Panc1 (cell line): ENCODE results near the gene LRRC38. TPM values are rescaled to one million over a fixed set of nuclear protein-coding genes. Genes with fewer than 3 reads are reported as not detected.
A peak's percentile ranks its signal among the peaks of the same experiment; 100 is the strongest.

ENCODE experiments used
- ATAC-seq: fragments of 200-7000 bp; cut with Tn5 transposase; 2 replicates; pipeline ENCODE4 v1.9.1; 2020; ENCODE audit warnings: mild to moderate bottlenecking, moderate library complexity
- BruUV-seq: library from RNA; stranded (reverse); fragments of 400-500 nt; replicated peaks from 2 replicates; lab custom pipeline; 2021; lab: Mats Ljungman, UMichigan
- CTCF ChIA-PET: fragments of 300-600 bp; sonication (Branson Sonifier 250); formaldehyde crosslinking; loops from one replicate; lab custom pipeline; 2022; ENCODE audit warnings: antibody characterized with exemption; lab: Charles Lee
- POLR2A ChIA-PET: fragments of 300-600 bp; sonication (Branson Sonifier 250); formaldehyde crosslinking; loops from one replicate; lab custom pipeline; 2022; ENCODE audit warnings: antibody characterized with exemption; lab: Charles Lee
- DNase-seq: peaks from one replicate; pipeline ENCODE4 v3.0.0-alpha.2; 2010; ENCODE audit warnings: low read depth, low spot score
- H3K27ac ChIP-seq: 2 replicates; pipeline ENCODE4 v1.5.1; 2011; ENCODE audit warnings: mild to moderate bottlenecking, low read length, inconsistent platforms
- H3K27me3 ChIP-seq: fragments of 200-500 bp; sonication (Bioruptor generic); 2 replicates; pipeline ENCODE4 v1.6.0; 2014; ENCODE audit warnings: low read length, inconsistent platforms; ENCODE audit not compliant: control insufficient read depth, insufficient read depth
- H3K36me3 ChIP-seq: fragments of 200-500 bp; sonication (Bioruptor generic); 2 replicates; pipeline ENCODE4 v1.5.1; 2014; ENCODE audit warnings: inconsistent platforms, mild to moderate bottlenecking, low read length, moderate library complexity; ENCODE audit not compliant: control insufficient read depth, insufficient read depth
- H3K4me1 ChIP-seq: 2 replicates; pipeline ENCODE4 v1.5.1; 2011; ENCODE audit warnings: inconsistent platforms, mild to moderate bottlenecking, low read length, moderate library complexity; ENCODE audit not compliant: control insufficient read depth, insufficient read depth
- H3K4me3 ChIP-seq, 2 experiments: 2 replicates each; pipeline ENCODE4 v1.5.1; 2011 to 2012; ENCODE audit warnings: low read depth in 2 of 2, low read length in 2 of 2, mild to moderate bottlenecking in 2 of 2, inconsistent platforms in 1 of 2, moderate library complexity in 1 of 2
- H3K9me3 ChIP-seq: fragments of 200-500 bp; sonication (Bioruptor generic); 2 replicates; pipeline ENCODE4 v1.5.1; 2014; ENCODE audit warnings: low read depth, mild to moderate bottlenecking, inconsistent platforms, low read length, moderate library complexity; ENCODE audit not compliant: control insufficient read depth, insufficient read depth
- CTCF ChIP-seq: fragments of 450-650 bp; IDR thresholded peaks from 2 replicates; pipeline ENCODE4 v1.5.1; 2017; ENCODE audit warnings: mild to moderate bottlenecking
- POLR2AphosphoS5 ChIP-seq: IDR thresholded peaks from 2 replicates; pipeline ENCODE4 v1.6.1; 2012; ENCODE audit warnings: mild to moderate bottlenecking, low read depth, low read length, moderate library complexity
- SIN3A ChIP-seq: IDR thresholded peaks from 2 replicates; pipeline ENCODE4 v1.6.1; 2012; ENCODE audit warnings: low read depth, mild to moderate bottlenecking, low read length, moderate library complexity, borderline replicate concordance; ENCODE audit not compliant: insufficient read depth
- TCF7L2 ChIP-seq: IDR thresholded peaks from 2 replicates; pipeline ENCODE4 v1.6.1; 2011; ENCODE audit warnings: mild to moderate bottlenecking, low read depth, low read length, inconsistent platforms
- in situ Hi-C: cut with HindIII; loops from 2 replicates; pipeline ENCODE4 v1.10.0; 2016; ENCODE audit warnings: low sequenced_read_pairs, low pct_unique_long_range_greater_than_20kb
- intact Hi-C: fragments of 100-400 bp; cut with micrococcal nuclease; formaldehyde crosslinking; loops from one replicate; pipeline ENCODE4 v1.10.0; 2022; ENCODE audit not compliant: unreplicated experiment
- total RNA-seq: library from RNA; stranded (reverse); gene quantifications from one replicate; pipeline ENCODE4 v1.2.1, GENCODE V29; 2021; ENCODE audit not compliant: unreplicated experiment
- TF ChIP-seq, protein P1 (sequence below), 2 experiments: IDR thresholded peaks; 2 replicates each; pipeline ENCODE4 v1.6.1; 2011 to 2012; ENCODE audit warnings: low read depth in 2 of 2, control low read depth in 1 of 2, low read length in 1 of 2, mild to moderate bottlenecking in 1 of 2, moderate library complexity in 1 of 2; ENCODE audit not compliant: insufficient read depth in 1 of 2

Gene LRRC38
- total RNA-seq, 1 experiment from 2014 or later, result not detected

DNA sequence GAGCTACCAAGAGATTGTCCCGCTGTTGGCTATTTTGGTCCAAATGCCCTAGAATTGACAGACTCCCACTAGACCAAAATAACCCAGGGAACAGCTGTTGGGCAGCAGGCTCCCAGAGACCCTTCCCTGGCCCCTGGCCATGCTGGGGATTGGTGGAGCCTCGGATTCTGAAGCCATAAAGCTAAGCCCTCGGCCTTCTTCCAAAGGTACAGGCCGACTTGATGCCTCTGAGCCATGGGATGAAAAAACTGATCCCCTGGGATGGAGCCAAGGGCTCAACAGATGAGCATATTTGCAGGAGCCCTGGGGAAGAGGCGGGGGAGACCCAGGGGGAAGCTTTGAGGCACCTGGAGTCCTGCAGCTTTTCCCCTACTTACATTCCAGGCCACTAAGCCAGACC, 1.0 kb upstream of the LRRC38 start:
- H3K4me1 ChIP-seq, result no peaks in the 10 kb centered on the region
- no TSS peak for BruUV-seq
- ATAC-seq (no peak), DNase-seq (no peak)
- H3K36me3 ChIP-seq, result no peaks in the 10 kb centered on the region
- no peaks in the 10 kb centered on the region; the same call in 1 of the 2 replicates for H3K27me3 ChIP-seq
- no peak overlapping the region for H3K4me3 ChIP-seq
- intact Hi-C loops (no loop called here), in situ Hi-C loops (no loop called here)
- H3K27ac ChIP-seq, result no peak overlapping the region
- H3K9me3 ChIP-seq, result no peaks in the 10 kb centered on the region
- no peak for TF ChIP-seq POLR2AphosphoS5
- no peak for TF ChIP-seq SIN3A
- POLR2A ChIA-PET, result no interaction called here
- CTCF ChIA-PET, result no interaction called here

- in situ Hi-C loops (no loop called here), intact Hi-C loops (no loop called here)
- no peak overlapping the region for H3K27ac ChIP-seq
- TF ChIP-seq, protein P1, sequence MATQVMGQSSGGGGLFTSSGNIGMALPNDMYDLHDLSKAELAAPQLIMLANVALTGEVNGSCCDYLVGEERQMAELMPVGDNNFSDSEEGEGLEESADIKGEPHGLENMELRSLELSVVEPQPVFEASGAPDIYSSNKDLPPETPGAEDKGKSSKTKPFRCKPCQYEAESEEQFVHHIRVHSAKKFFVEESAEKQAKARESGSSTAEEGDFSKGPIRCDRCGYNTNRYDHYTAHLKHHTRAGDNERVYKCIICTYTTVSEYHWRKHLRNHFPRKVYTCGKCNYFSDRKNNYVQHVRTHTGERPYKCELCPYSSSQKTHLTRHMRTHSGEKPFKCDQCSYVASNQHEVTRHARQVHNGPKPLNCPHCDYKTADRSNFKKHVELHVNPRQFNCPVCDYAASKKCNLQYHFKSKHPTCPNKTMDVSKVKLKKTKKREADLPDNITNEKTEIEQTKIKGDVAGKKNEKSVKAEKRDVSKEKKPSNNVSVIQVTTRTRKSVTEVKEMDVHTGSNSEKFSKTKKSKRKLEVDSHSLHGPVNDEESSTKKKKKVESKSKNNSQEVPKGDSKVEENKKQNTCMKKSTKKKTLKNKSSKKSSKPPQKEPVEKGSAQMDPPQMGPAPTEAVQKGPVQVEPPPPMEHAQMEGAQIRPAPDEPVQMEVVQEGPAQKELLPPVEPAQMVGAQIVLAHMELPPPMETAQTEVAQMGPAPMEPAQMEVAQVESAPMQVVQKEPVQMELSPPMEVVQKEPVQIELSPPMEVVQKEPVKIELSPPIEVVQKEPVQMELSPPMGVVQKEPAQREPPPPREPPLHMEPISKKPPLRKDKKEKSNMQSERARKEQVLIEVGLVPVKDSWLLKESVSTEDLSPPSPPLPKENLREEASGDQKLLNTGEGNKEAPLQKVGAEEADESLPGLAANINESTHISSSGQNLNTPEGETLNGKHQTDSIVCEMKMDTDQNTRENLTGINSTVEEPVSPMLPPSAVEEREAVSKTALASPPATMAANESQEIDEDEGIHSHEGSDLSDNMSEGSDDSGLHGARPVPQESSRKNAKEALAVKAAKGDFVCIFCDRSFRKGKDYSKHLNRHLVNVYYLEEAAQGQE (IDR thresholded peaks at IDR 0.05; ENCODE audit: insufficient read depth in 1 of 2, low read depth in 2 of 2, low read length in 1 of 2), result no peak
- TF ChIP-seq POLR2AphosphoS5 (no peak), CTCF (no peak), SIN3A (no peak), TCF7L2 (no peak)
- H3K36me3 ChIP-seq, result no peaks in the 10 kb centered on the region
- no peaks in the 10 kb centered on the region for H3K9me3 ChIP-seq
- ChIA-PET POLR2A (no interaction called here), CTCF (no interaction called here)
- ATAC-seq (no peak), DNase-seq (no peak)
- no TSS peak for BruUV-seq
- no peaks in the 10 kb centered on the region; the same call in 1 of the 2 replicates for H3K27me3 ChIP-seq
- H3K4me1 ChIP-seq, result no peaks in the 10 kb centered on the region
- no peak overlapping the region for H3K4me3 ChIP-seq
Measured at GRCh38 chr1:13513063-13513894, 524 bp downstream of the LRRC38 start.

- no peak overlapping the region for H3K27ac ChIP-seq
- intact Hi-C loops, result no loop called here
- H3K27me3 ChIP-seq, result no peaks in the 10 kb centered on the region; the same call in 1 of the 2 replicates
- no peaks in the 10 kb centered on the region for H3K36me3 ChIP-seq
- BruUV-seq, result no TSS peak
- H3K4me1 ChIP-seq, result no peaks in the 10 kb centered on the region
- no peak for DNase-seq
- in situ Hi-C loops, result no loop called here
- H3K4me3 ChIP-seq, result no peak overlapping the region
- POLR2A ChIA-PET, result no interaction called here
- peak; percentile 57; the same call in 1 of the 2 replicates for ATAC-seq
- no peaks in the 10 kb centered on the region for H3K9me3 ChIP-seq
- TF ChIP-seq POLR2AphosphoS5 (no peak), CTCF (no peak)
- TF ChIP-seq, protein P1 (IDR thresholded peaks at IDR 0.05; ENCODE audit: insufficient read depth in 1 of 2, low read depth in 2 of 2, low read length in 1 of 2), result no peak
- CTCF ChIA-PET, result no interaction called here
Measured at GRCh38 chr1:13512472-13512871, 1.3 kb downstream of the LRRC38 start.
